ENCODE measurements around the gene MAN2B2. TPM values are rescaled to one million over a fixed set of nuclear protein-coding genes. Genes with fewer than 3 reads are reported as not detected.

Gene MAN2B2
- total RNA-seq (2022) = 17.3 and 20.5 TPM in 2 replicates
- Bru-seq, nascent RNA = percentile 47 among the genes with signal in this experiment
- percentile 49 among the genes with signal in this experiment for BruChase-seq, experiment 1, labeled RNA remaining after a 2-hour chase
- percentile 61 among the genes with signal in this experiment for BruChase-seq, experiment 2, labeled RNA remaining after a 6-hour chase
- long read RNA-seq, full-length matches to known transcripts = 1 of 37 reads
- long read RNA-seq, partial matches to known transcripts = 33 of 37 reads
- long read RNA-seq, other reads (novel, unspliced or antisense) = 3 of 37 reads

- ChIA-PET CTCF (interaction anchor here (0.6 to 1.5 kb wide), 4 partner anchors 28 to 227 kb away, joined by 3 to 6 read pairs (median 4); no protein-coding TSS in a partner anchor), POLR2A (interaction anchor here (0.8 kb wide), 1 partner anchor 100 kb away, joined by 4 read pairs; no protein-coding TSS in a partner anchor)
- DNase-seq = peak; percentile 85 to 95
- peaks cover 7% of the 10 kb centered on the region for H3K36me3 Mint-ChIP-seq (ENCODE audit: insufficient read depth, unreplicated experiment)
- peak within 1 kb of the TSS; percentile 87 for H3K4me3 Mint-ChIP-seq (ENCODE audit: unreplicated experiment)
- peak within 1 kb of the TSS; percentile 88 for H3K4me3 ChIP-seq (ENCODE audit: low read depth, low read length)
- peak in 1 of 2 experiments; percentile 17 for TF ChIP-seq CTCF (IDR thresholded peaks at IDR 0.05; ENCODE audit: insufficient read depth in 1 of 2, low read depth in 1 of 2, low read length in 1 of 2, severe bottlenecking in 1 of 2, unreplicated experiment in 1 of 2)
- intact Hi-C loops (cut with micrococcal nuclease; ENCODE audit: unreplicated experiment) = no loop called here
- no peak within 1 kb of the TSS for H3K27ac Mint-ChIP-seq (ENCODE audit: unreplicated experiment)
- H3K9me3 ChIP-seq = no peaks in the 10 kb centered on the region
- H3K4me1 Mint-ChIP-seq (ENCODE audit: low read depth, unreplicated experiment) = no peaks in the 10 kb centered on the region
- peaks cover 7% of the 10 kb centered on the region; the same call in 1 of the 2 replicates for H3K4me1 ChIP-seq
- BruUV-seq (replicated peaks) = no TSS peak
- peaks cover 7% of the 10 kb centered on the region for H3K27me3 Mint-ChIP-seq (ENCODE audit: insufficient read depth, unreplicated experiment)
- H3K27me3 ChIP-seq (replicated peaks; ENCODE audit: control insufficient read depth, insufficient read depth, low read length) = no peaks in the 10 kb centered on the region
- H3K9me3 Mint-ChIP-seq (ENCODE audit: unreplicated experiment) = no peaks in the 10 kb centered on the region
- no peaks in the 10 kb centered on the region for H3K36me3 ChIP-seq (ENCODE audit: control insufficient read depth, insufficient read depth, low read length)
Observed at GRCh38 chr4:6574747-6575502, at the start of gene MAN2B2. MAN2B2 (plus strand) TSS chr4:6575189; CDS start chr4:6575211, 22 bp downstream.

GRCh38 chr4:6525474-6525873, 49.5 kb upstream of the MAN2B2 start:
- ChIA-PET POLR2A (no interaction called here), CTCF (no interaction called here)
- Histone ChIP-seq H3K4me1 (no peaks in the 10 kb centered on the region), H3K9me3 (no peaks in the 10 kb centered on the region), H3K36me3 (ENCODE audit: control insufficient read depth, insufficient read depth, low read length) (no peaks in the 10 kb centered on the region), H3K4me3 (ENCODE audit: low read depth, low read length) (no peak overlapping the region), H3K27me3 (replicated peaks; ENCODE audit: control insufficient read depth, insufficient read depth, low read length) (no peaks in the 10 kb centered on the region)
- intact Hi-C loops (cut with micrococcal nuclease; ENCODE audit: unreplicated experiment) = no loop called here
- no TSS peak for BruUV-seq (replicated peaks)
- DNase-seq = no peak
- Mint-ChIP-seq H3K9me3 (ENCODE audit: unreplicated experiment) (no peaks in the 10 kb centered on the region), H3K27me3 (ENCODE audit: insufficient read depth, unreplicated experiment) (peaks cover 6% of the 10 kb centered on the region), H3K27ac (ENCODE audit: unreplicated experiment) (no peak overlapping the region), H3K4me3 (ENCODE audit: unreplicated experiment) (no peak overlapping the region), H3K4me1 (ENCODE audit: low read depth, unreplicated experiment) (no peaks in the 10 kb centered on the region), H3K36me3 (ENCODE audit: insufficient read depth, unreplicated experiment) (no peaks in the 10 kb centered on the region)
- TF ChIP-seq CTCF (IDR thresholded peaks at IDR 0.05; ENCODE audit: insufficient read depth in 1 of 2, low read depth in 1 of 2, low read length in 1 of 2, severe bottlenecking in 1 of 2, unreplicated experiment in 1 of 2) = no peak

- Mint-ChIP-seq H3K27me3 (ENCODE audit: insufficient read depth, unreplicated experiment) (peaks cover 6% of the 10 kb centered on the region), H3K4me1 (ENCODE audit: low read depth, unreplicated experiment) (no peaks in the 10 kb centered on the region), H3K36me3 (ENCODE audit: insufficient read depth, unreplicated experiment) (no peaks in the 10 kb centered on the region), H3K9me3 (ENCODE audit: unreplicated experiment) (no peaks in the 10 kb centered on the region), H3K4me3 (ENCODE audit: unreplicated experiment) (no peak overlapping the region), H3K27ac (ENCODE audit: unreplicated experiment) (no peak overlapping the region)
- H3K36me3 ChIP-seq (ENCODE audit: control insufficient read depth, insufficient read depth, low read length) = no peaks in the 10 kb centered on the region
- H3K27me3 ChIP-seq (replicated peaks; ENCODE audit: control insufficient read depth, insufficient read depth, low read length) = no peaks in the 10 kb centered on the region; the same call in 1 of the 2 replicates
- ChIA-PET CTCF (no interaction called here), POLR2A (no interaction called here)
- intact Hi-C loops (cut with micrococcal nuclease; ENCODE audit: unreplicated experiment) = no loop called here
- H3K9me3 ChIP-seq = no peaks in the 10 kb centered on the region
- no peak for TF ChIP-seq CTCF (IDR thresholded peaks at IDR 0.05; ENCODE audit: insufficient read depth in 1 of 2, low read depth in 1 of 2, low read length in 1 of 2, severe bottlenecking in 1 of 2, unreplicated experiment in 1 of 2)
- H3K4me3 ChIP-seq (ENCODE audit: low read depth, low read length) = no peak overlapping the region
- no TSS peak for BruUV-seq (replicated peaks)
- H3K4me1 ChIP-seq = no peaks in the 10 kb centered on the region
- DNase-seq = no peak
Observed at GRCh38 chr4:6526156-6526555, 48.8 kb upstream of the MAN2B2 start.
